Pancreas (tissue), 10 donors: Measurements from ENCODE around the gene ADCY4. TPM values are rescaled to one million over a fixed set of nuclear protein-coding genes. Genes with fewer than 3 reads are reported as not detected.

Experiments
- ATAC-seq, 4 donors: fragments of 200-7000 bp; cut with Tn5 transposase; one replicate each; pipeline versions ENCODE4 v1.8.0 to v1.9.1; 2020; ENCODE audit warnings: mild to moderate bottlenecking in 4 of 4, moderate library complexity in 4 of 4
- DNase-seq, 6 donors: peaks; one replicate each; pipeline ENCODE4 v3.0.0-alpha.2; 2020
- FAIRE-seq: peaks from 2 replicates; lab custom pipeline; 2012; peaks lifted over from hg19 to GRCh38; lab: Jason Lieb, UNC
- H3K27ac ChIP-seq, 4 donors: fragments of 200-600 bp; sonication (generic); 1 replicate in 3 of 4; 2 replicates in 1 of 4; pipeline versions ENCODE4 v1.5.0 to v1.8.0; 2020
- H3K27me3 ChIP-seq, 4 donors: fragments of 200-600 bp; one replicate each; pipeline ENCODE4 v1.8.0; 2021
- H3K36me3 ChIP-seq, 3 donors: fragments of 200-600 bp; sonication (generic) in 1 of 3; one replicate each; pipeline versions ENCODE4 v1.5.0 to v1.8.0; 2020 to 2021
- H3K4me1 ChIP-seq, 3 donors: fragments of 200-600 bp; one replicate each; pipeline ENCODE4 v1.8.0; 2021
- H3K4me3 ChIP-seq, 4 donors: fragments of 200-600 bp; sonication (generic) in 2 of 4; one replicate each; pipeline versions ENCODE4 v1.5.0 to v1.8.0; 2020 to 2021
- H3K9me3 ChIP-seq, 4 donors: fragments of 200-600 bp; one replicate each; pipeline ENCODE4 v1.8.0; 2021
- CTCF ChIP-seq, 4 donors: fragments of 200-600 bp; sonication (generic) in 3 of 4; IDR thresholded peaks; one replicate each; pipeline versions ENCODE4 v1.5.0 to v1.8.0; 2021; ENCODE audit warnings: antibody characterized with exemption in 4 of 4
- WGBS, 2 donors: extraction: QIAGEN DNeasy Blood & Tissue Kit; methylation state at CpG; one replicate each; pipeline ENCODE4 v1.1.7; 2013; 5-methylcytosine and 5-hydroxymethylcytosine counted together
- intact Hi-C, 3 donors: fragments of 100-400 bp; cut with DNase I; formaldehyde crosslinking; loops; one replicate each; pipeline versions ENCODE4 v1.11.1 to v1.14.2; 2022
- polyA plus RNA-seq, 2 donors: library from polyadenylated mRNA; stranded (reverse); fragments of 200-250 nt; gene quantifications; one replicate each; pipeline ENCODE4 v1.2.3, GENCODE V29; 2013
- total RNA-seq, 6 donors: library from RNA; stranded (reverse); fragmentation: NEBNext Ultra II Directional in 4 of 6; extraction: Animal tissue kit (Norgen Biotek cat#: 25700) in 4 of 6; gene quantifications; one replicate each; pipeline versions ENCODE4 v1.2.1 to v1.2.4, GENCODE V29; 2021 to 2023
- donor health status: healthy with polysubstance abuse.
- donor health status: DM: no; HTN: no; CAD: no; lungs with moderate emphysema.
- donor health status: DM: no; HTN: no; CAD: no.
- donor health status: control.
- donor health status: control.
- donor health status: Bipolar disorder and iron deficiency.
- donor health status: DM: yes; HTN: yes; CAD: no.
- donor health status: DM: no; HTN: no; CAD: no.
- donor health status: DM: no; HTN: no; CAD: no.
- donor health status: DM: yes; HTN: yes; CAD: no.

Gene ADCY4
- total and polyA plus RNA-seq, 8 donors: 3.2 to 59.3 (median 5.3) TPM

- TF ChIP-seq CTCF (IDR thresholded peaks at IDR 0.05): no peak
- no peak for ATAC-seq
- 67 to 79% methylated on average over 5 of the region's 5 CpGs for WGBS, 2 donors
- H3K4me3 ChIP-seq: no peak overlapping the region
- intact Hi-C loops: no loop called here
- no peaks in the 10 kb centered on the region for H3K36me3 ChIP-seq
- H3K27me3 ChIP-seq: no peaks in the 10 kb centered on the region
- no peak for FAIRE-seq
- no peaks in the 10 kb centered on the region for H3K9me3 ChIP-seq
- DNase-seq: no peak
- H3K27ac ChIP-seq: no peak overlapping the region
- no peaks in the 10 kb centered on the region for H3K4me1 ChIP-seq
These were observed 14.9 kb upstream of the ADCY4 start for GRCh38 chr14:24349742-24350141.

- TF ChIP-seq CTCF (IDR thresholded peaks at IDR 0.05): no peak
- ATAC-seq (no peak), DNase-seq (no peak), FAIRE-seq (no peak)
- H3K27me3 ChIP-seq: no peaks in the 10 kb centered on the region
- H3K4me1 ChIP-seq: no peaks in the 10 kb centered on the region
- no peaks in the 10 kb centered on the region for H3K36me3 ChIP-seq
- WGBS, 2 donors: 93 to 95% methylated on average over 2 of the region's 2 CpGs
- no peaks in the 10 kb centered on the region for H3K9me3 ChIP-seq
- no peak overlapping the region for H3K27ac ChIP-seq
- no peak overlapping the region for H3K4me3 ChIP-seq
- intact Hi-C loops: no loop called here
These were observed 13.3 kb upstream of the ADCY4 start for GRCh38 chr14:24348186-24348585.

- no peaks in the 10 kb centered on the region for H3K9me3 ChIP-seq
- H3K27me3 ChIP-seq: no peaks in the 10 kb centered on the region
- no peak for TF ChIP-seq CTCF (IDR thresholded peaks at IDR 0.05)
- intact Hi-C loops: no loop called here
- DNase-seq (no peak), ATAC-seq (no peak), FAIRE-seq (no peak)
- no peak overlapping the region for H3K27ac ChIP-seq
- H3K4me1 ChIP-seq: no peaks in the 10 kb centered on the region
- H3K36me3 ChIP-seq: no peaks in the 10 kb centered on the region
- H3K4me3 ChIP-seq: no peak overlapping the region
- WGBS, 2 donors: 53 to 73% methylated on average over 1 of the region's 1 CpG
These were observed 12.3 kb upstream of the ADCY4 start for GRCh38 chr14:24347134-24347533.

- Histone ChIP-seq H3K4me3 (no peak overlapping the region), H3K27me3 (no peaks in the 10 kb centered on the region), H3K4me1 (peaks cover 0 to 1% (median 0%) of the 10 kb centered on the region in 3 donors), H3K9me3 (no peaks in the 10 kb centered on the region), H3K36me3 (no peaks in the 10 kb centered on the region), H3K27ac (no peak overlapping the region)
- no peak for DNase-seq
- ATAC-seq: no peak
- FAIRE-seq: no peak
- intact Hi-C loops: no loop called here
- TF ChIP-seq CTCF (IDR thresholded peaks at IDR 0.05): no peak
- 53 to 55% methylated on average over 7 of the region's 7 CpGs for WGBS, 2 donors
These were observed 9.2 kb upstream of the ADCY4 start for GRCh38 chr14:24343795-24344660.

- DNase-seq: no peak
These were observed 8.0 kb upstream of the ADCY4 start for GRCh38 chr14:24342889-24343288.

More at GRCh38 chr14:24342889-24343288, 8.0 kb upstream of the ADCY4 start:
- H3K36me3 ChIP-seq: no peaks in the 10 kb centered on the region
- no peak overlapping the region for H3K27ac ChIP-seq
- no peak for ATAC-seq
- H3K4me3 ChIP-seq: no peak overlapping the region
- no peaks in the 10 kb centered on the region for H3K9me3 ChIP-seq
- intact Hi-C loops: no loop called here
- FAIRE-seq: no peak
- H3K27me3 ChIP-seq: no peaks in the 10 kb centered on the region
- 94 to 97% methylated on average over 4 of the region's 4 CpGs for WGBS, 2 donors
- no peak for TF ChIP-seq CTCF (IDR thresholded peaks at IDR 0.05)
- H3K4me1 ChIP-seq: peaks cover 0 to 4% (median 0%) of the 10 kb centered on the region in 3 donors
